ENCODE measurements around the gene RGS8.
"Not testable (repeated sequence)": the region's sequence is repeated elsewhere in the genome, so short reads cannot be mapped to it uniquely, and the experiment has no call there.

Gene RGS8

GRCh38 chr1:182702826-182703524 is 18.6 kb upstream of the RGS8 start:
- DNase-seq (ENCODE audit: low spot score) (no peak), FAIRE-seq (no peak)

GRCh38 chr1:182700351-182700709 is 15.9 kb upstream of the RGS8 start:
- DNase-seq (ENCODE audit: low spot score) (no peak), FAIRE-seq (no peak)

- DNase-seq (ENCODE audit: low spot score) (no peak), FAIRE-seq (no peak)
Observed at GRCh38 chr1:182699393-182700350, 15.3 kb upstream of the RGS8 start.

- no peak for FAIRE-seq
- DNase-seq (ENCODE audit: low spot score) = no peak
Observed at GRCh38 chr1:182698971-182699370, 14.6 kb upstream of the RGS8 start.

GRCh38 chr1:182693139-182693538 is 8.8 kb upstream of the RGS8 start:
- not testable (repeated sequence) for DNase-seq (ENCODE audit: low spot score); FAIRE-seq

GRCh38 chr1:182690886-182691443 is 6.6 kb upstream of the RGS8 start:
- no peak for FAIRE-seq
- DNase-seq (ENCODE audit: low spot score) = no peak

GRCh38 chr1:182688436-182689205 is 4.2 kb upstream of the RGS8 start:
- FAIRE-seq (no peak), DNase-seq (ENCODE audit: low spot score) (no peak)

- FAIRE-seq = no peak
- DNase-seq (ENCODE audit: low spot score) = no peak
Observed at GRCh38 chr1:182687361-182687760, 3.0 kb upstream of the RGS8 start.

- DNase-seq (ENCODE audit: low spot score) (no peak), FAIRE-seq (no peak)
Observed at GRCh38 chr1:182686446-182686845, 2.1 kb upstream of the RGS8 start.

GRCh38 chr1:182685215-182685614 is 828 bp upstream of the RGS8 start:
- DNase-seq (ENCODE audit: low spot score) (no peak), FAIRE-seq (no peak)

- no peak for FAIRE-seq
Observed at GRCh38 chr1:182682898-182683501, 1.4 kb downstream of the RGS8 start.

GRCh38 chr1:182682406-182682805 is 2.0 kb downstream of the RGS8 start:
- no peak for DNase-seq (ENCODE audit: low spot score)
- FAIRE-seq = no peak

More at GRCh38 chr1:182682898-182683501, 1.4 kb downstream of the RGS8 start:
- DNase-seq (ENCODE audit: low spot score) = no peak

GRCh38 chr1:182681568-182681912 is 2.8 kb downstream of the RGS8 start:
- no peak for DNase-seq (ENCODE audit: low spot score)
- FAIRE-seq = no peak

GRCh38 chr1:182680901-182681567 is 3.4 kb downstream of the RGS8 start:
- no peak for FAIRE-seq
- DNase-seq (ENCODE audit: low spot score) = no peak

- no peak for FAIRE-seq
- no peak for DNase-seq (ENCODE audit: low spot score)
Observed at GRCh38 chr1:182680408-182680807, 4.0 kb downstream of the RGS8 start.

- FAIRE-seq (no peak), DNase-seq (ENCODE audit: low spot score) (no peak)
Observed at GRCh38 chr1:182679684-182680083, 4.7 kb downstream of the RGS8 start.

- DNase-seq (ENCODE audit: low spot score) (no peak), FAIRE-seq (no peak)
Observed at GRCh38 chr1:182677397-182678098, 6.8 kb downstream of the RGS8 start.

- FAIRE-seq (no peak), DNase-seq (ENCODE audit: low spot score) (no peak)
Observed at GRCh38 chr1:182676274-182676673, 8.1 kb downstream of the RGS8 start.

GRCh38 chr1:182674346-182675246 is 9.8 kb downstream of the RGS8 start:
- FAIRE-seq = no peak
- DNase-seq (ENCODE audit: low spot score) = no peak
